Choroid plexus epithelial cell (primary cell): ENCODE data around the gene FAR2.
A peak's percentile ranks its signal among the peaks of the same experiment; 100 is the strongest.

Experiments
- DNase-seq: peaks from one replicate; pipeline ENCODE4 v3.0.0-alpha.2; 2010; ENCODE audit warnings: low read depth
- H3K4me3 ChIP-seq: 2 replicates; pipeline ENCODE4 v1.5.1; 2011; ENCODE audit warnings: low read depth, mild to moderate bottlenecking, control low read depth, low read length, moderate library complexity
- TF ChIP-seq, protein P1 (sequence below): conservative IDR thresholded peaks from 2 replicates; pipeline ENCODE4 v1.5.1; 2011; ENCODE audit warnings: low read depth, mild to moderate bottlenecking, control low read depth, inconsistent platforms, low read length, moderate library complexity

FAR2 gene

DNA sequence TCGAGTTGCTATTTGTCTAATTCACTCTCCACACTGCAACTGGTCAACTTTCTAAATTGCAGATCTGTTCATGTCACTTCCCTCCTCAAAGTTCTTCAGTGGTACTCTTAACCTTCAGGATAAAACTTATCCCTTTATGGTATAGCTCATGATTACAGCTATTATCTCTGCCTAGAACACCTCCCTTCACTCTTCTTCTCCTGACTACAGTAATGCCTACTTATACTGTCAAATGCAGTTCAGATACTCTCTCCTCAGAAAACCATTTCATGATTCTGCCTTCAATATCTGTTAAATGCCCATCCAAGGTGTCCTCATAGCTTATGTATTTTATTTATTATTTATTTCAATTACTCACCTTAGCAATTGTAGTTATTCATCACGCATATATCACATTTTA, 85.5 kb downstream of the FAR2 start:
- no peak overlapping the region for H3K4me3 ChIP-seq
- TF ChIP-seq, protein P1, sequence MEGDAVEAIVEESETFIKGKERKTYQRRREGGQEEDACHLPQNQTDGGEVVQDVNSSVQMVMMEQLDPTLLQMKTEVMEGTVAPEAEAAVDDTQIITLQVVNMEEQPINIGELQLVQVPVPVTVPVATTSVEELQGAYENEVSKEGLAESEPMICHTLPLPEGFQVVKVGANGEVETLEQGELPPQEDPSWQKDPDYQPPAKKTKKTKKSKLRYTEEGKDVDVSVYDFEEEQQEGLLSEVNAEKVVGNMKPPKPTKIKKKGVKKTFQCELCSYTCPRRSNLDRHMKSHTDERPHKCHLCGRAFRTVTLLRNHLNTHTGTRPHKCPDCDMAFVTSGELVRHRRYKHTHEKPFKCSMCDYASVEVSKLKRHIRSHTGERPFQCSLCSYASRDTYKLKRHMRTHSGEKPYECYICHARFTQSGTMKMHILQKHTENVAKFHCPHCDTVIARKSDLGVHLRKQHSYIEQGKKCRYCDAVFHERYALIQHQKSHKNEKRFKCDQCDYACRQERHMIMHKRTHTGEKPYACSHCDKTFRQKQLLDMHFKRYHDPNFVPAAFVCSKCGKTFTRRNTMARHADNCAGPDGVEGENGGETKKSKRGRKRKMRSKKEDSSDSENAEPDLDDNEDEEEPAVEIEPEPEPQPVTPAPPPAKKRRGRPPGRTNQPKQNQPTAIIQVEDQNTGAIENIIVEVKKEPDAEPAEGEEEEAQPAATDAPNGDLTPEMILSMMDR = no peak
- DNase-seq = no peak

DNA sequence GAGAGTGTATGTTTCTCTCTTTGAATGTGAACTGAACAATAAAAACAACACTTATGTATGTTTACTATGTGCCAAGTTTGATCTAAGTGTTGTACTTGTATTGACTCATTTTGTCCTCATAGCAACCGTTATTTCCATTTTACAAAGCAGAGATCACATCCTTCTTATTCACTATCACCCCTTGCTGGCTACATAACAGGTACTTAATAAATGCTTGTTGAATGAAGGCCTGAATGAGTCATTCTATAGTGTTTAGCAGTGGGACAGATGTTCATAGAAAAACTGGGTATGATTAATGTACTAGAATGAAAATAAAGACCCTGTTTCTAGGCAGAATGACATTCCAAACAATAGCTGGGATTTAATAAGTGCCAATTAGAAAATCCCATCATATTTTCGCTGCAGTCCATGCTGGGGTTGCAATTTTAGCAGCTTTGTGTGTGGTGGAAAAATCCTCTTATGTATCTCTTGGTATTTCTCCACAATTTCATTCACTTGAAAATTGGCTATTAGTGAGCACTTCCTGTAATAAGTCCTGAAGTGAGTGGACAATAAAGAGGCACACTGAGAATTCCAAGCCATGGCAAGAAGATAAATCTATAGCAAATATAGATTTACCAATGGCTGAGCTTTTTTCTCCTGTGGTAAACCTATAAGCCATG, 86.0 kb downstream of the FAR2 start:
- no peak overlapping the region for H3K4me3 ChIP-seq
- DNase-seq = peak; percentile 50
- TF ChIP-seq, protein P1 = no peak

DNA sequence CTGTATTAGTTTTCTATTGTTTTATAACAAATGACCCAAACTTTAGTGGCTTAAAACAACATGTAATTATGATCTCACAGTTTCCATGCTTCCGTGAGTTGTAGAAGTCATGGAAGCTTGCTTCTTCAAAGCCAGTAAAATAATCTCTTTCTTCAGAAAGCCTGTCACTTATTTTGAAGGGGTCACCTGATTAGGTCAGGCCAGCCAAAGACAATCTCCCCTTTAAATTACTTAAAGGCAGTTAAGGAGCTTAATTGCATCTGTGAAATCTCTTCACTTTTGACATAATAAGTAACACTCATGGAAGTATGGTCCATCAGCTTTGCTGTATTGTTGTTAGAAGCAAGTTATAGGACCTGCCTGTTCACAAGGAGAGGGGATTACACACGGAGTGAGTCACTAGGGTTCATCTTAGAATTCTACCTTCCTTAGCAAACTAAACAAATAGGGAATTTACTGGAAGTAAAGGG, 89.8 kb downstream of the FAR2 start:
- TF ChIP-seq, protein P1 = no peak
- peak; percentile 47 for DNase-seq
- H3K4me3 ChIP-seq = no peak overlapping the region

DNA sequence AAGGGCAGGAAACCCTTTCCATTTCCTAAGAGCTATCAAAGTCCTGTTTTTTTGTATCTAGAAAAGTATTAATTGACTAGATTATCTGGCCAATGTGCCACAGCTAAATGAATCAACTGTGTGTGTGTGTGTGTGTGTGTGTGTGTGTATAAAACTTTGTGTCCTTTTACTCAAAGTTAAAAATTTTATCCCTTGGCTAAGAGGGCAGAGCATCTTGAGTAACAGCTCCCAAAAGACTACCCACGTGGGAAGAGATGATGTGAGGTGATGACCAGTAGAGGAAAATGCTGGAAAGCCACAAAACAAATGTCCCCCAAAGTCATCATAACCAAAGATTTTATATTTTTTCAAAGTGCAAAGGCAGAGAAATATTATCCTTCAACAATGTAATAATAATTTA, 90.3 kb downstream of the FAR2 start:
- no peak for DNase-seq
- H3K4me3 ChIP-seq = no peak overlapping the region
- TF ChIP-seq, protein P1 = no peak

DNA sequence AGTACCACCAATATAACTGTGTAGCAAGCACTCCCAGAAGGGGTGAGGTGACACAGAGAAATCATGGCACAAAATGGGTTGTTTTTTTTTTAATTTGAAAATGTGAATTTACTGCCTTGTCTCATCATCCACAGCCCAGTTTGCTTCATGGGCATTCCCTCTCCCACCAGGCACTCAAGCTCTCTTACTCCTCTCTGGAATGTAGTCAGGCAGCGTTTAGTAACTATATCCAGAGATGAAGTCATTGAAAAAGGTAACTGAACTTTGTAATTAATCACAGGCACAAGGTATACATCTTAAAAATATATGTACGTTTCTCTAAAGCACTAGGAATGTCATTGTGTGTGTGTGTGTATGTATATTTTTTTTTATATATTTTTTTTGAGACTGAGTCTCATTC, 91.4 kb downstream of the FAR2 start:
- no peak for DNase-seq
- H3K4me3 ChIP-seq = no peak overlapping the region
- TF ChIP-seq, protein P1 = no peak

DNA sequence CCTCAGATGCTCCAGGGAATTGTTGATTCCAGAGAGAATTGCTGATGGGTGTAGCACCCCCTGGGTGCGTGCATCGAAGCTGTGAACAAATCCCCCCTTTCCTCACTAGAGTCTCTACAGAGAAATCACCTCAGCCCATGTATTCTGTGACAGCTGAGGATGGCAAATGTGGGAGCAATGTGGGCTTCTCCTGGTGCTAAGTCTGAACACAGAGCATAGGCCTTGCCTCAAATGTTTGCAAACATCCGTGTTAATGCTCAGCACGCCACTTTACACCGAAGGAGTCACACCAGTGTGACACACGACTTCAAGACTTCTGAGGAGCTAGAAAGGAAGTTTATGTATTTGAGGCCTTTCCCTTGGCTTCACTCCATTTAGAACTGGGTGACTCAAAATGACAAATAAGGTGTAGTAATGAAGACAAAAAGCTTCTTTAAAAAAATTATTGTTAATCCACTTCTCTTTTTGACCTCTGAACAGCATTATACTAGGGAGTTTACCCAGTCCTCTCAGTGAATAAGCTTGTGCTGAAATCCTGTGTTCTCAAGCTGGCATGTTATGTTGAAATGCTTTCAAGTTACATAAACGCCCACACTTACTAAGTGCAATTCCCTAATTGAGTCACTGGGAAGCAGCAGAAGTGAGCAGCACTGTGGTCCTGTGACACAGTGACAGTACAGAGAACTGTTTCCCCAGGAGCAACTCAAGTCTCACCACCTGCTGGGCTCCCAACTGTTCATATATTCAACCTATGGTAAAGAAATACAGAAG, 92.9 kb downstream of the FAR2 start:
- peak; percentile 90 for DNase-seq
- no peak overlapping the region for H3K4me3 ChIP-seq
- TF ChIP-seq, protein P1 = peak; percentile 32

DNA sequence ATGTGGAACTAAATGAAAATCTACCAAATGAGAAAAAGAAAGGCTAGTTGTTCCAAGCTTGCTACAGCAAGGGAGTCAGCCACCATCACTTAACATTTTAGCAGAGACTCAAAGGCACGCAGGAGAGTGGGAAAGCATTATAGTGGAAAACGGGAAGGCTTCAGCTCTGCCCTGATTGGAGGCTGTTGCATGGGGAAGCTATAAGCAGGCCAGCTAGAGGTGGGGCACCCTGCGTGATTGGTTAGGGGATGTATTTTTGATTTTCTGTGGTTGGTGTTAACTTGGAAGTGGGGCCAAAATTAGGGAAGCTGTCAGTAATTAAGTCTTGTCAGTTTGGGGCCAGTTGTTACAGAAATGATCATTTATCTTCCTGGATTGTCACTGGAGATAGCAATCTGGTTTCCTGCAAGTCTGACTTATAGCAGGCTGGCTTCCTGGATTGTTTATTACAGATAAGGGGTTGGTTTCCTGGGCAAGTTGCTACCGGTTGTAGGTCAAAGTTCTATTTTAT, 93.9 kb downstream of the FAR2 start:
- no peak overlapping the region for H3K4me3 ChIP-seq
- DNase-seq = no peak
- TF ChIP-seq, protein P1 = no peak
